Activated CD4-positive, alpha-beta T cell treated with anti-CD3 and anti-CD28 coated beads, Interleukin-2, amount 10 ng/mL, durations not matched to agents 24 days and 14 days (primary cell): Measurements from ENCODE around the gene RWDD1. TPM values are rescaled to one million over a fixed set of nuclear protein-coding genes. Genes with fewer than 3 reads are reported as not detected.

Experiments used
- DNase-seq: peaks from one replicate; pipeline ENCODE4 v3.0.0; 2022
- H3K27ac Mint-ChIP-seq: one replicate; pipeline ENCODE4 v1.8.0; 2022; ENCODE audit warnings: mild to moderate bottlenecking, mixed read lengths
- H3K27me3 Mint-ChIP-seq: one replicate; pipeline ENCODE4 v1.8.0; 2022; ENCODE audit warnings: mixed read lengths
- H3K36me3 Mint-ChIP-seq: one replicate; pipeline ENCODE4 v1.8.0; 2022; ENCODE audit warnings: low read depth, mild to moderate bottlenecking, mixed read lengths
- H3K4me1 Mint-ChIP-seq: one replicate; pipeline ENCODE4 v1.8.0; 2021; ENCODE audit warnings: mixed read lengths
- H3K4me3 Mint-ChIP-seq: one replicate; pipeline ENCODE4 v1.8.0; 2022; ENCODE audit warnings: mild to moderate bottlenecking, moderate library complexity, mixed read lengths
- H3K9me3 Mint-ChIP-seq: one replicate; pipeline ENCODE4 v1.8.0; 2021; ENCODE audit warnings: mixed read lengths
- intact Hi-C: fragments of 100-400 bp; cut with micrococcal nuclease; formaldehyde crosslinking; loops from one replicate; pipeline ENCODE4 v1.15.1; 2023
- total RNA-seq: library from RNA; stranded (reverse); gene quantifications from 2 replicates; pipeline ENCODE4 v1.2.3, GENCODE V29; 2022

RWDD1 gene, protein sequence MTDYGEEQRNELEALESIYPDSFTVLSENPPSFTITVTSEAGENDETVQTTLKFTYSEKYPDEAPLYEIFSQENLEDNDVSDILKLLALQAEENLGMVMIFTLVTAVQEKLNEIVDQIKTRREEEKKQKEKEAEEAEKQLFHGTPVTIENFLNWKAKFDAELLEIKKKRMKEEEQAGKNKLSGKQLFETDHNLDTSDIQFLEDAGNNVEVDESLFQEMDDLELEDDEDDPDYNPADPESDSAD
- 44.4 and 46.8 TPM in 2 replicates for total RNA-seq

DNA sequence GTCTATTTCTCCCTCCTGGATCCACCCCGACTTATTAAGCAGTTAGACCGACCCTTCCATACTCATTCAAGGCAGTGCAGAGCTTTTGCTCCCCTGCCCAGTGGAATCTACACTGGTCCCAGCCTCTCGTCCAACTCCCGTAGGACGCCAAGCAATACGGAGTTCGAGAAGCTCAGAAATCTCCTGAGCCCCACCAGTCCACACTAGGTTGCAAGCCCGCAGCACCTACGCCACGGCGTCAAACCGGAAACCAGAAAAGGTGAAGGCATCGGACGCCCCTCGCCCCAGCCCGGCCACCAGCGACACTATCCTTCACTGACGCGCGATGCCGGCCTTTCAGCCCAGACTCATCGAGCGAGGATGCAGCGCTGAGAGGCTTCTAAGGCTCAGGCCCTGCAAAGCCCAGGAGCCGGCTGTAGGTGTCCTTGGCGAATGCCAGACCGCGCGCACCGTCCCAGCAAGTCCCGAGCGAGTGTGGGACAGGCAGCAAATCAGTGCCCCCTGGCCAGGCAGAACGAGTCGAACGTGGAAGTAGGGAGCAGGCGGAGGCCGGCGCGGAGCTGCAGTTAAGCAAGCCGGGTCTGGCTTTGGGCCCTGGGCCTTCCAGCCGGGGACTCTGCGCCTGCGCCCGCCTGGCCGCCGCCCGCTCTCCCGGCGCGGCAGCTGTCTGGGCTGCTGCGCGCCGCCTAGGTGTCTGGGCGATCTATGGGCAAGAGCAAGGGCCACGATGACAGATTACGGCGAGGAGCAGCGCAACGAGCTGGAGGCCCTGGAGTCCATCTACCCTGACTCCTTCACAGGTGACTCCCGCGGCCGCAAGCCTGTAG is at the start of gene RWDD1:
TSS of gene RWDD1 (plus strand) at position 649 of the 827 bp plus-strand sequence. CDS start at position 728, 79 bp downstream.
- Mint-ChIP-seq H3K27ac (peak within 1 kb of the TSS; percentile 96), H3K4me3 (peak within 1 kb of the TSS; percentile 95), H3K36me3 (peaks cover 18% of the 10 kb centered on the region), H3K4me1 (peaks cover 25% of the 10 kb centered on the region), H3K9me3 (no peaks in the 10 kb centered on the region), H3K27me3 (peaks cover 1% of the 10 kb centered on the region)
- DNase-seq: peak; percentile 99
- intact Hi-C loops: loop anchor here (1.0 to 10.0 kb wide), 9 partner anchors 46 to 1576 kb away; partner anchors contain the start of genes CALHM6, KPNA5, NT5DC1 and NUS1

GRCh38 chr6:116522896-116523295 is 48.4 kb upstream of the RWDD1 start:
- no peaks in the 10 kb centered on the region for H3K4me1 Mint-ChIP-seq
- H3K4me3 Mint-ChIP-seq: no peak overlapping the region
- peaks cover 23% of the 10 kb centered on the region for H3K27me3 Mint-ChIP-seq
- no peaks in the 10 kb centered on the region for H3K36me3 Mint-ChIP-seq
- H3K9me3 Mint-ChIP-seq: no peaks in the 10 kb centered on the region
- no peak for DNase-seq
- intact Hi-C loops: no loop called here
- no peak overlapping the region for H3K27ac Mint-ChIP-seq

GRCh38 chr6:116524236-116524635 is 47.1 kb upstream of the RWDD1 start:
- peaks cover 22% of the 10 kb centered on the region for H3K27me3 Mint-ChIP-seq
- H3K4me3 Mint-ChIP-seq: no peak overlapping the region
- H3K36me3 Mint-ChIP-seq: no peaks in the 10 kb centered on the region
- H3K4me1 Mint-ChIP-seq: no peaks in the 10 kb centered on the region
- no peak for DNase-seq
- intact Hi-C loops: no loop called here
- H3K27ac Mint-ChIP-seq: no peak overlapping the region
- H3K9me3 Mint-ChIP-seq: no peaks in the 10 kb centered on the region

DNA sequence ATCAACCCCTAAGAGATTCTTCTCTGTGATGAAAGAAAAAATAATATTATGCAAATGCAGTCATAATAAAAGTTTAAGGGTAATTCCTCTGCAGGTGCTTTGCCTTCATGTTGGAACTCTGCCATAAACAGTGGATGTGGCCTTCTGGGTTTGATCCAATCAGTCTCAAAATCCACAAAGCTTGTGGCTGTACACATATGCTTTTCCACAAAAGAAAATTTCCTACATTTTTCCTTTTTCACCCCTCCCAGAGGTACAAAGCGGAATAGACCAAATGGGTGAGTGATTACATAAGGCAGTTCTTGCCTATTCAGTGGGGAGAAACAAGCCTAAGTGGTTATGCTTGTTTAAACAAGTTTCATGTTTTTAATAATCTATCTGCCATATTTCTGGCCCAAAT is 43.2 kb upstream of the RWDD1 start:
- Mint-ChIP-seq H3K27me3 (peaks cover 43% of the 10 kb centered on the region), H3K9me3 (no peaks in the 10 kb centered on the region), H3K4me1 (no peaks in the 10 kb centered on the region), H3K36me3 (no peaks in the 10 kb centered on the region), H3K27ac (no peak overlapping the region), H3K4me3 (no peak overlapping the region)
- no peak for DNase-seq
- intact Hi-C loops: no loop called here

GRCh38 chr6:116528780-116529179 is 42.5 kb upstream of the RWDD1 start:
- DNase-seq: no peak
- H3K9me3 Mint-ChIP-seq: no peaks in the 10 kb centered on the region
- H3K4me3 Mint-ChIP-seq: no peak overlapping the region
- no peaks in the 10 kb centered on the region for H3K36me3 Mint-ChIP-seq
- H3K4me1 Mint-ChIP-seq: no peaks in the 10 kb centered on the region
- intact Hi-C loops: no loop called here
- no peak overlapping the region for H3K27ac Mint-ChIP-seq
- H3K27me3 Mint-ChIP-seq: peaks cover 47% of the 10 kb centered on the region

- H3K4me1 Mint-ChIP-seq: no peaks in the 10 kb centered on the region
- no peak overlapping the region for H3K4me3 Mint-ChIP-seq
- peaks cover 55% of the 10 kb centered on the region for H3K27me3 Mint-ChIP-seq
- H3K9me3 Mint-ChIP-seq: no peaks in the 10 kb centered on the region
- no peak overlapping the region for H3K27ac Mint-ChIP-seq
- DNase-seq: no peak
- no peaks in the 10 kb centered on the region for H3K36me3 Mint-ChIP-seq
- intact Hi-C loops: loop anchor here (5.0 to 10.0 kb wide), 2 partner anchors 312 to 315 kb away; no protein-coding TSS in a partner anchor
Observed at GRCh38 chr6:116529466-116530290, 41.6 kb upstream of the RWDD1 start.

DNA sequence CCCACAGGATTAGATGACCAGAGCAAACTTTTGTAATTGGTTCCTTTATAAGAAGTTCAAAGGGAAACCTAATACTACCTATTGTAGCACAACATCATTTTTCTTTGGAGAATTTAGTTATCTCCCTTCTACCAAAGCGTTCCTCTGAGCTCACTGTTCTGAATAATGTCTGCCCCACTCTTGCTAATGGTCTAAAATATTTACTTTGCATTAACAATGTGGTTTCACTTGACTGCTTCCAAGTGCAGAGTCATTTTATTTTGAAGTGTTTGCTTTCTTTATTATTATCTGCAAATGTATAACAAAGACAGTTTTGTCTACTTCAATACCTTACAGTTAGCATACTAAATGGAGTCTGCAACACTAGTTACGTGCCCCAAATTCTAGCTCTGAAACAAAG is 40.9 kb upstream of the RWDD1 start:
- Mint-ChIP-seq H3K4me1 (no peaks in the 10 kb centered on the region), H3K4me3 (no peak overlapping the region), H3K27ac (no peak overlapping the region), H3K27me3 (peaks cover 59% of the 10 kb centered on the region), H3K36me3 (no peaks in the 10 kb centered on the region), H3K9me3 (no peaks in the 10 kb centered on the region)
- no peak for DNase-seq
- intact Hi-C loops: loop anchor here (5.0 to 10.0 kb wide), 2 partner anchors 313 to 314 kb away; no protein-coding TSS in a partner anchor

DNA sequence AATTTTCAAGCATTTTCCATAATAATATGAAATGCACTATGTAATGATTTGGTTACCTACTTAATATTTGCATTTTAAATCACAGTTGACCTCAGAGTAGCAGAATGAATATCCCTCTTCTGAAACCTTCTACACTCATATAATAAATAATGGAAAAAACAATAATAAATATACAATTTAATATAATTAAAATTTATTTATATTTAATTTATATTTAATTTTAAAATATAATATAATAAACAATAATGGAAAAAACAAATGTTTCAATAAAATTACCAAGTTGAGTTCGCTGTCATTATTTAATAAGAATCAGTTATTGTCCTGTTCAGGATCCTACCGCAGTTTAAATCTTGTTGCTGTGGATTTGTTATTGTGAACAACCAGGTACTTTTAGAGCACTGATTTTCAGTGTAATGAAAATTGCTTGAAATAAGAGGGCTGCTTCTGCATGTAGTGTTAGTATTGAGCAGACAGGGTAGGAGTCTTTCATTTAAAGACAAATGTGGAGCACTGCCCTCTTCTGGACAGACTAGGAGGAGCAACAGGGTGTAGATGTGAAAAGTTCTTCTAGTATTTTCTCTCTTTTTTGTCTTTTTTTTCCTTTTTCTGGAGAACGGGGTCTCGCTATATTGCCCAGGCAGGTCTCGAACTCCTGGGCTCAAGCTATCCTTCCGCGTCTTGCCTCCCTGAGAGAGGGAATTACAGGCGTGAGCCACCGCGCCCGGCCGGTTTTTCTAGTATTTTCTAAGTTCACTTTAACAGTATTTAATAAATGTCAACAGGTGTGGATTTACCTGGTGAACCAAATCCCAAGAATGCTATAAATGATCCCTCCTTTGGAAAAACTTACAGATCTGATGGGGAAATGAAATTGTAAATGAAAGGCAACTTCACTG is 39.4 kb upstream of the RWDD1 start:
- no peak overlapping the region for H3K27ac Mint-ChIP-seq
- H3K4me3 Mint-ChIP-seq: no peak overlapping the region
- H3K27me3 Mint-ChIP-seq: peaks cover 59% of the 10 kb centered on the region
- intact Hi-C loops: loop anchor here (1.0 to 10.0 kb wide), 4 partner anchors 88 to 315 kb away; no protein-coding TSS in a partner anchor
- no peaks in the 10 kb centered on the region for H3K36me3 Mint-ChIP-seq
- no peaks in the 10 kb centered on the region for H3K9me3 Mint-ChIP-seq
- peaks cover 2% of the 10 kb centered on the region for H3K4me1 Mint-ChIP-seq
- DNase-seq: peak; percentile 91

- Mint-ChIP-seq H3K4me3 (no peak overlapping the region), H3K36me3 (no peaks in the 10 kb centered on the region)
Observed at GRCh38 chr6:116533233-116533957, 37.9 kb upstream of the RWDD1 start.

DNA sequence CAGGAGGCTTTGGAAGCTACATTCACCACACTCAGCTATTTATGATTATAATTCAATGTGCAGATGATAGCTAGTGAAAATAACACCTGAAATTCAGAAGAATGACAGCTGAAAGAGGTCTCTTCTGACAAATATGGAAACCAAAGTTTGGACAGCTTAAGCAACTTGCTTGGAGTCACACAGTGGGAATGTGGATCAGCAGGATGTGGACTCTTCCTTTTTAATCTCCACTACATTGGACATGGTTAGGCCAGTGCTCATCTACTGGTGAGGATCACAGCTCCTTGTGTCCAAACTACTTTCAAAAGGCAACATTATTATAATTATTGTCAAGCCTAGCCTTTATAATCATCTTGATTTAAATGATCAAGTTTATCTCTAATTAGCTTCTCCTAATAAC is 36.2 kb upstream of the RWDD1 start:
- intact Hi-C loops: loop anchor here (10.0 kb wide), 1 partner anchor 310 kb away; no protein-coding TSS in a partner anchor
- peaks cover 2% of the 10 kb centered on the region for H3K4me1 Mint-ChIP-seq
- DNase-seq: no peak
- no peak overlapping the region for H3K27ac Mint-ChIP-seq
- no peaks in the 10 kb centered on the region for H3K9me3 Mint-ChIP-seq
- H3K27me3 Mint-ChIP-seq: peaks cover 47% of the 10 kb centered on the region
- no peaks in the 10 kb centered on the region for H3K36me3 Mint-ChIP-seq
- no peak overlapping the region for H3K4me3 Mint-ChIP-seq

More at GRCh38 chr6:116533233-116533957, 37.9 kb upstream of the RWDD1 start:
- intact Hi-C loops: loop anchor here (5.0 to 10.0 kb wide), 2 partner anchors 311 to 316 kb away; no protein-coding TSS in a partner anchor
- no peak overlapping the region for H3K27ac Mint-ChIP-seq
- no peak for DNase-seq
- H3K27me3 Mint-ChIP-seq: peaks cover 52% of the 10 kb centered on the region
- H3K4me1 Mint-ChIP-seq: peaks cover 2% of the 10 kb centered on the region
- H3K9me3 Mint-ChIP-seq: no peaks in the 10 kb centered on the region

DNA sequence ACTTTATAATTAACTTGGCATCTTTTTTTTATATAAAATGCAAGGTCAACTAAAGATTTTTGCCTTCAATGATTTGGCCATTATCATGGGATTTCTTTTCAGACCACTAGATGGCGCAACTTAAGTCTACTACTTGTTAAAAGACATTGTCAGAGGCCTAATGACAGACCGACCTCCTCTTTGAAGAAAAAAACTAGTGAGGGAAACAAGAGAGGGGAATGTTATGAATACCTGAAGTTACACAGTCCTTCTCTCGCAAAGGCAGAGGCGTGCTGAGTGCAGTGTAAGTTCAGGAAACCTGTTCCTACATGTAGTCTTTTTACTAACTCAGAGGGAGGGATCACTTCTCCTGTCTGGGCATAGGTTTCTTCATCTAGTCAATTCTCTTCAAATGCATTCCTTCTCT is 35.1 kb upstream of the RWDD1 start:
- intact Hi-C loops: loop anchor here (1.0 to 10.0 kb wide), 3 partner anchors 25 to 309 kb away; no protein-coding TSS in a partner anchor
- Mint-ChIP-seq H3K9me3 (no peaks in the 10 kb centered on the region), H3K27me3 (peaks cover 47% of the 10 kb centered on the region), H3K4me3 (no peak overlapping the region), H3K4me1 (peaks cover 2% of the 10 kb centered on the region), H3K27ac (no peak overlapping the region), H3K36me3 (no peaks in the 10 kb centered on the region)
- DNase-seq: peak; percentile 81

GRCh38 chr6:116542426-116542825 is 28.9 kb upstream of the RWDD1 start:
- intact Hi-C loops: no loop called here
- DNase-seq: no peak
- Mint-ChIP-seq H3K4me3 (no peak overlapping the region), H3K27ac (no peak overlapping the region), H3K4me1 (no peaks in the 10 kb centered on the region), H3K27me3 (peaks cover 51% of the 10 kb centered on the region), H3K9me3 (no peaks in the 10 kb centered on the region), H3K36me3 (no peaks in the 10 kb centered on the region)
